NCI-H345 (cell line): Measurements from ENCODE around the gene IMMP2L.

ENCODE experiments used
- DNase-seq: peaks from one replicate; lab custom pipeline; 2025; lab: John Stamatoyannopoulos, UW

Gene IMMP2L

DNA sequence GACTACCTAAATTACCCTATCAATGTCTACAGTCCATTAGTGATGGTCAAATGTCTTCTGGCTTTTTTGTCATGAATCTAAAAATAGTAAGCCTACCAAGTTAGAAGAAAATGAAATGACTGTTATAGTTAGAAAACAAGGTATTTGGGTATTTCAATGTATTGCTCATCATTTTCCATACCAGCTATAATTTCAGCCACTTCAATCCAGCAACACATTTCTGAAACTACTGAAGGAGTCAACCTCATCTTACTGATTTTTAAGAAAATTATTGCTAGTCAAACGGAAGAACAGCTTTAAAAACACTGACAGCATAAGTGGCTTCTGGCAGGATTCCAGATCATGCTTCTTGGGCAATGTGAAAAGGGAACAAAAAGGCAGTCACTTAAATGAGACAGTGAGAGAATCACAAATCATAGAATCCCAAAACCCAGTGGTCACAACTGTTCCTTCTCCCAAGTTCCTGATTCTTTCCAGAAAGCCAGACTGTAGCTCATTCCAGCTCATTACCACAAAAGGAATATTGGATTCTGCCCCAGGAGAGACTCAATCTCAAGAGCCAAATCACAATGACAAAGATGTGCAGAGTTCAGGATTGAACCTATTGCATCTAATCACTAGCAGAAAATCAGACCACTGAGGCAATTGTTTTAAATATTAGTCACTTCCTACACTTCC, 532.6 kb downstream of the IMMP2L start:
- peak; percentile 40 for DNase-seq

DNA sequence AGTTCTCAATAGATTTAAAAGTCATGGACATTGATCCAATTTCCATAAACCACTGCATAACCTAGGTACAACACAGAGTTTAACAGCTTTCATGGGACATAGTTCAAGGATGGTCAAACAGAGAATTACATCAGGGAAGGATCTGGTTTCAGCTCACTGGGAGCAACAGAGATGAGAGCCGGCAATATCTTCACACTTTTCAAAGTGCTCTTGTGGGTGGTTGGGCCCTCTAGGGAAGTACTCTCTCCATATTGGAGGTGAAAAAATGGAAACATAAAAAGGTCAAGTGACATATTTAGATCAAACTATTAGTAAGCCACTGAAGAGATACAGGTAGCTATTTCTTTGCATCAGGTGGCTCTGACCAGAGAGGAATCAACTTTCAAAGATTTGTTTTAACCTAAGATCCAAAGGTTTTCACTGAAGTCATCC, 533.1 kb downstream of the IMMP2L start:
- no peak for DNase-seq

DNA sequence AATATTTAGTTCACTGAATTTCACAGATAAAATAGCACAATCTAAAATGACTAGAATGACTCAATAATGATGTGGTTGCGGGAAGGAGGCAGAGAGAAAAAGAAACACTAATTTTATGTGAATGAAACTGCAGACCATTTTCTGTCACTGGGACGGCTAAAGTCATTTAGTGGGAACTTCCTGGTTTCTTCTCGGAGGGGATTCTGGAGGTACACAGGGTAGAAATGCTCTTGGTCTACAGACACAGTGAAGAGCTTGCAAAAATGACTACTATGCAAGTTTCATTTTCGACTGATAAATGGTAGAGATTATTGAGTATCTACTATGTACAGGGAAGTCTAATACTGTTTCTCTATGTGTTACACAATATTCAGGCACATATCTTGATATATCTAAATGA, 534.9 kb downstream of the IMMP2L start:
- DNase-seq, result no peak

- DNase-seq, result peak; percentile 18
Observed at GRCh38 chr7:111026806-111027205, 535.5 kb downstream of the IMMP2L start.

- no peak for DNase-seq
Observed at GRCh38 chr7:111026343-111026742, 535.9 kb downstream of the IMMP2L start.

- no peak for DNase-seq
Observed at GRCh38 chr7:111025006-111025405, 537.3 kb downstream of the IMMP2L start.

GRCh38 chr7:111018960-111019736, 543.1 kb downstream of the IMMP2L start:
- no peak for DNase-seq

DNA sequence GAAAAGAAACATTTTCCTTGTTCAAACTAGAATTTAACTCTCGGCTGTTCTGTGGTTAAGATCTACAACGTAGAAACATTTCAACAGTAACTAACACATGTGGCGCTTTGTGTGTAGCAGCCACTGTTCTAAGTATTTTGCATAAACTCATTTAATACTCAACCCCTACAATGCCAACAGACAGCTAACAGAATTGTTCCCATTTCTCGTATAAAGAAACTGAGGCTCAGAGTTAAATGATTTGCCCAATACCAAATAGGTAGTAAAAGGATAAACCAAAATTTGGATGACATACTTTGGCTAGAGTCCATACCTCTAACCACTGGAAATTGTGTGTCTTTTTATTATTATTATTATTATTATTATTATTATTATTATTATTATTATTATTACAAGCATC, 543.8 kb downstream of the IMMP2L start:
- no peak for DNase-seq

DNA sequence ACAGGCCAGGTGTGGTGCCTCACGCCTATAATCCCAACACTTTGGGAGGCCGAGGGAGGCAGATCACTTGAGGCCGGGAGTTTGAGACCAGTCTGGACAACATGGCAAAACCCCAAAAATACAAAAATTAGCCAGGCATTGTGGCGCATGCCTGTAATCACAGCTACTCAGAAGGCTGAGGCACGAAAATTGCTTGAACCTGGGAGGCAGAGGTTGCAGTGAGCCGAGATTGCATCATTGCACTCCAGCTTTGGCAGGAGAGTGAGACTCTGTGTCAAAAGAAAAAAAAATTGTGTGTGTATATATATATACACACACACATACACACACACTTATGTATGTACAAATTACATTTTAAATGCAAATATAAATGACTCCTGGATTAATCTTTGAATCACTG, 548.2 kb downstream of the IMMP2L start:
- DNase-seq, result no peak

DNA sequence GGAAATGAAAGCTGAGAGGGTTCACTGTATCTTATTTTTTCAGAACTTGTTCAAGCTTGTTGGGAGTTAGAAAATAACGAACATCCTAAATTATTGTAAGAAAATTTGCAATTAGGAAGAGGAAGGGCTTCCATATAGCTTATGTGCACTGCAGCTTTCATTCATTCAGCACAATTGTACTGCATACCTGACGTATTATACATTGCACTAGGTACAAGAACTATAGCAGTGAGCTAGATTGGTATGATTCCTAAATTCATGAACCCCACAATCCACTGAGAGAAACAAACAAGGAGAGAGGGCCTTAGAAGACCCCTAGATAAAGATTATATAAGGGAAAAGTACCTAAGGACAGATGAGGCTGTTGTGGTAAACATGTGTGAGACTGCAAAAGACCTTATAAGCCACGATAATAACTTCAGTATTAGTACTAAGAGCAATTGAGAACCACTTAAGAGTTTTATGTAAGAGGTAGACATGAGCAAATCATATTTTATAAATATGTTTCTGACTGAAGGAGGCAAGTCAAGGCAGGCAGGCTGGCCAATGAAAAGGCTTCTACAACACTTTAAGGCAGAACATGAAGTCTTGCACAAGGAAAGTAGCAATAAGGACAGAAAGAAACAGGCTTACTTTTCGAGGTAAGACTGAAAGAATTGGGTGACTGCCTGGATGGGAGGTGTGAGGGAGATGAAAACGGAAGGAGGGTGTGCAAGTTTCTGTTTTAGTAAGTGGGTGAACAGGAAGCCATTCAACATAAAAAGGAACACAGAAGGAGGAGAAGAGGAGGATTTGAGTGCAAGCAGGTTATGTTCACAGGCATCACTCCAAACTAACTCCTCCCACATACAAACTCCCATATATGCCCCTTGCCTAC, 549.3 kb downstream of the IMMP2L start:
- DNase-seq, result no peak

- no peak for DNase-seq
Observed at GRCh38 chr7:111012149-111012548, 550.1 kb downstream of the IMMP2L start.

DNA sequence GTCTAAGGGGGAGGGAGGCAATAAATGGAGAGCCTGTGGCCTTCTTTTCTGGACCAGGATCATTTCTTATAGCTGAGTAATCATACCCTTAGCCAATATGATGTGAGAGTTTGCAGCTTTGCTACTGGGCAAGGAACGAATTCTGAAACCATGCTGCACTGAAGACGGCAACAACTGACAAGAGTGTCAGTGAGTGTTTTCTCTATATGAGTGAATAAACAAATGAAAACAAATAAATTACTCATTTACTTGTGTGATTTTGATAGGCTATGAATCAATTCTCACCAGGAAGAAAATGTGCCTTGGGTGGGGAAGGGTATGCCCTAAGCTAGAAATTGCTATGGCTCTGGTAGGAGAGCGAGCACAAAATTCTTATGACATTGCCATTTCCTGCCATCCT, 550.8 kb downstream of the IMMP2L start:
- no peak for DNase-seq

GRCh38 chr7:111010798-111011197, 551.5 kb downstream of the IMMP2L start:
- DNase-seq, result no peak

DNA sequence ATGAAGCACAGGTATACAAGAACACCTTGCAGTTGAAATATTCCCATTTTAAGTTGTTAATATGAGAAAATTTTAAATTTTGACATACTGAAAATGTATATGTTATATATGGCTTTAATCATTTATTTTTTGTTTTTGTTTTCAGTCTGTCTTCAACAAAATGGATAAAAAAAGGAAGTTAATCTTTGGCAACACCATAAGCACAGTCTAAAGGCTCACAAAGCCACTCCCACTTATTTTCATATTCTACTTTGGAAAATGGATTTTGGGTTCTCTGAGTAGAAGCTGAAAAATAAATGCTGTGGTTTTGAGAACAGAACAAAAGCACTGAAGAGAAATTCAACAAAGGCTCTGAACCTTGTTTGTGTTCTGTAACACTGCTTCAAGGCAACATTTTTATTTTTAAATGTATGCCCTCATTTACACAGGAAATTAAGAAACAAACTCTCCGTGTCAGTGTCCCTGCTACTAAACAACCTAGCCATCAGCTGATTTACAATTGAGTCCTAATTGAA, 552.7 kb downstream of the IMMP2L start:
- DNase-seq, result no peak

DNA sequence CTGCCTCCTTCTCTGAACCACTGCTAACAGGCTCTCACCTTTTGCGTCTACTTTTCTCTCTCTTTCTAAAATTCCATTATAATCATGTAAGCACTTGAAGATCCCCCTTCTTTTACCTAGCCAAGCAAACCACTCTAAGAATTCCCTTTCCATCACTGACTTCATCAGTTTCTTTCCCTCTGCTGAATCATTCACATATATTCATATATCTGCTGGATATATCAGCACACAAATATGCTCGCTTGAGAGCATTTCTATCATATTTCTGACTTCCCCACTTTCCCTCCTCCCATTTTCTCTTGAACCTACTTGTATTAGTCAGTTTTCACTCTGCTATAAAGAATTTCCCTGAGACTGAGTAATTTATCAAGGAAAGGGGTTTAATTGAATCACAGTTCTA, 555.6 kb downstream of the IMMP2L start:
- DNase-seq, result no peak

- no peak for DNase-seq
Observed at GRCh38 chr7:111006040-111006439, 556.3 kb downstream of the IMMP2L start.

DNA sequence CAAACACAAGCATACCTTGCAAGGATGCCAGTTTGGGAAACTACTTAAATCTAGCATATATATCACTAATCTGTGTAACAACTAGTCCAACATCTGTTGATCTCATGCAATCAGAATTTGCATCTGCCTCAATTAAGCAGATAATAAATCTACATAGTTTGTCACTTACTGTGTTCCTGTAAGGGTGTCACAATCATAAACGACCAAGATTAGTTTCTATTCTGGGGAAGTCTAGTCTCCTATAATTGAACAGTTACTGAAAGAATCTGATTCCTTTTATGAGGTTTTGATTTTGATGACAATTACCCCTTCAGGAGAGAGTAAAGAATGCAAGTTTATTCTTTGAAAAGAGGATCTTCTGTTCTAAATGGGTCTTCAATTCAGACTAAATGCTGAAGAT, 556.8 kb downstream of the IMMP2L start:
- no peak for DNase-seq

GRCh38 chr7:111004310-111004901, 557.9 kb downstream of the IMMP2L start:
- no peak for DNase-seq

DNA sequence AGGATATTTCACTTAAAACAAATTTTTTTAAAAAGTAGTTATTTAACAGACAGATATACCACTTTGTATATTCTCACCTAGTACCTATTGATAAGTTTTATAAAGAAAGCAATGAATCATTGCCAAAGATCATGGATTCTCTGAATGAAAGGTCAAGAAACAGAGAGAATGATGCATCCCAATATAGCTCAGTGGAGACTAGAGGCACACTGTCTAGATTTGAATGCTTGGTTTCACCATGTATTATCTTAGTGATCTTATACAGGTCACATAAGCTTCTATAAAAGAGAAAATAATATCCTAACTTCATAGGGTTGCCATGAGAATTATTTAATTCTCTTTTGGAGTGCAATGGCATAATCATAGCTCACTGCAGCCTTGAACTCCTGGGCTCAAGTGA, 558.4 kb downstream of the IMMP2L start:
- no peak for DNase-seq

- DNase-seq, result no peak
Observed at GRCh38 chr7:110994028-110994967, 568.0 kb downstream of the IMMP2L start.
